Neural crest cell (in vitro differentiated cells): Measurements from ENCODE around the gene GH2. TPM values are rescaled to one million over a fixed set of nuclear protein-coding genes. Genes with fewer than 3 reads are reported as not detected.
A peak's percentile ranks its signal among the peaks of the same experiment; 100 is the strongest.
"Not testable (repeated sequence)": the region's sequence is repeated elsewhere in the genome, so short reads cannot be mapped to it uniquely, and the experiment has no call there.

Source experiments
- DNase-seq: peaks from one replicate; pipeline ENCODE4 v3.0.0; 2021; ENCODE audit warnings: low read depth, mixed read lengths, low spot score
- H3K27ac Mint-ChIP-seq: one replicate; pipeline ENCODE4 v1.8.0; 2021; ENCODE audit warnings: mild to moderate bottlenecking, mixed read lengths; ENCODE audit not compliant: unreplicated experiment
- H3K27me3 Mint-ChIP-seq: 2 replicates; pipeline ENCODE4 v1.8.0; 2021; ENCODE audit warnings: low read depth, mild to moderate bottlenecking, mixed read lengths
- H3K36me3 Mint-ChIP-seq: 2 replicates; pipeline ENCODE4 v1.8.0; 2021; ENCODE audit warnings: low read depth, mild to moderate bottlenecking, mixed read lengths
- H3K4me1 Mint-ChIP-seq: 2 replicates; pipeline ENCODE4 v1.8.0; 2021; ENCODE audit warnings: mixed read lengths
- H3K4me3 Mint-ChIP-seq: one replicate; pipeline ENCODE4 v1.8.0; 2021; ENCODE audit warnings: mild to moderate bottlenecking, mixed read lengths
- H3K9me3 Mint-ChIP-seq: 2 replicates; pipeline ENCODE4 v1.8.0; 2021; ENCODE audit warnings: mixed read lengths
- CTCF ChIP-seq: fragments of 200-600 bp; sonication (generic); conservative IDR thresholded peaks from 2 replicates; pipeline ENCODE4 v1.5.0; 2021; ENCODE audit warnings: antibody characterized with exemption, mild to moderate bottlenecking
- total RNA-seq: library from RNA; stranded (reverse); gene quantifications from 2 replicates; pipeline ENCODE4 v1.2.1, GENCODE V29; 2021

Gene GH2
- total RNA-seq, 1 donor from 2014 or later: not detected

- H3K36me3 Mint-ChIP-seq, H3K27ac Mint-ChIP-seq, H3K27me3 Mint-ChIP-seq, H3K9me3 Mint-ChIP-seq, H3K4me1 Mint-ChIP-seq, H3K4me3 Mint-ChIP-seq: not testable (repeated sequence)
- DNase-seq: peak; percentile 32
- peak; percentile 60 for TF ChIP-seq CTCF
Measured at GRCh38 chr17:63889026-63889848, 7.5 kb upstream of the GH2 start.

DNA sequence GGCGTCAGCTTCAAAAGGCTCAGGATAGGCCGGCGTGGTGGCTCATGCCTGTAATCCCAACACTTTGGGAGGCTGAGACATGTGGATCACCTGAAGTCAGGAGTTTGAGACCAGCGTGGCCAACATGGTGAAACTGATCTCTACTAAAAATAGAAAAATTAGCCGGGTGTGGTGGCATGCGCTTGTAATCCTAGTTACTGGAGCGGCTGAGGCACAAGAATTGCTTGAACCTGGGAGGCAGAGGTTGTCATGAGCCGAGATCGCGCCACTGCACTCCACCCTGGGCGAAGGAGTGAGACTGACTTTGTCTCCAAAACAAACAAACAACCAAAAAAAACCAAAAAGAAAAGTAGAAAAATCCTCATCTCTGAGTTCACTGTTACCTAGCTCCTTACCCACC lies 3.4 kb upstream of the GH2 start:
- not testable (repeated sequence) for H3K27ac Mint-ChIP-seq, H3K4me3 Mint-ChIP-seq, H3K4me1 Mint-ChIP-seq, DNase-seq, H3K36me3 Mint-ChIP-seq, H3K27me3 Mint-ChIP-seq, H3K9me3 Mint-ChIP-seq

DNA sequence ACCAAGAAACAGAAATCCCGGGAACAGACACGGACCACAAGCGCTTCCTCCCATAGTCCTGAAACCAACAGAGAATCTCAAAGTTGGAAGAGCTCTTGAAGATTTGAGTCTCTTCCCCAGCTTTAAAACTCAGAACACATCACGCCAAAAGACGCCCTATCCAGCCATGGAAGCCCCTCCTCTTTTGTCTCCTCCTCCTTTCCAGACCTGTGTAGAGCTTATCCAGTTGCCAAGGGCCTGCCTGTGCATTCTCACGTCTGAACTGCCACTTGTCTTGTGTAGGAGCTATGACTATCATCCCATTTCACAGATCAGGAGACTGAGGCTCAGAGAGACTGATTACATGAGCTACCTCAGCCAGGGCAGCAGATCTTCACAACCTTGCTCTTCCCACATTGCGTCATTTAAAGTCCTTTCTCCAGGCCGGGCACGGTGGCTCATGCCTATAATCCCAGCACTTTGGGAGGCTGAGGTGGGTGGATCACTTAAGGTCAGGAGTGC lies 932 bp upstream of the GH2 start:
- not testable (repeated sequence) for H3K36me3 Mint-ChIP-seq, H3K9me3 Mint-ChIP-seq, H3K4me3 Mint-ChIP-seq, DNase-seq, H3K4me1 Mint-ChIP-seq, H3K27ac Mint-ChIP-seq
- H3K27me3 Mint-ChIP-seq: peaks cover 13% of the 10 kb centered on the region

- DNase-seq, H3K9me3 Mint-ChIP-seq, H3K4me3 Mint-ChIP-seq, H3K4me1 Mint-ChIP-seq, H3K27ac Mint-ChIP-seq, H3K36me3 Mint-ChIP-seq: not testable (repeated sequence)
- peaks cover 13% of the 10 kb centered on the region for H3K27me3 Mint-ChIP-seq
Measured at GRCh38 chr17:63881337-63881736, 407 bp downstream of the GH2 start.

- Mint-ChIP-seq H3K36me3 (no peaks in the 10 kb centered on the region), H3K4me3 (no peak overlapping the region), H3K9me3 (no peaks in the 10 kb centered on the region), H3K27me3 (peaks cover 13% of the 10 kb centered on the region), H3K27ac (no peak overlapping the region), H3K4me1 (no peaks in the 10 kb centered on the region)
- no peak for DNase-seq
- no peak for TF ChIP-seq CTCF
Measured at GRCh38 chr17:63880706-63881105, 1.0 kb downstream of the GH2 start.

DNA sequence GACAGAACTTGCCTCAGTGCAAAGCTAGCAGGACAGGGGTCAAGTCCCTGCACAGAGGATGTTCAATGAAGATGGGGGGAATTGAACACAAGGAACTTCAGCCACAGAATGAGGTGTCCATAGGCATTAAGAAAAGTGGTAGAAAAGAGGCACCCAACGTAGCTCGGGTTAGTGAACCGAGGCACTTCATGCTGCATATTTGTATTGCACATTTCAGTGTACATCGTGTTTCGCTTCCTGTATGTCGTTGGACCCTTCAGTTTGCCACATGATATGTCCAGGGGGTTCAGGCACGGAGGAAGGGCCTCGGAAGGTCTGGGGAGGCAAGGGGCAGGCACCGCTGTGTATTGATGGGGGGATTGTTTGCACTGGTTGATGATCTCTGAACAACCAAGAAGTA lies 3.3 kb downstream of the GH2 start:
- not testable (repeated sequence) for H3K4me3 Mint-ChIP-seq, H3K9me3 Mint-ChIP-seq, H3K4me1 Mint-ChIP-seq, H3K36me3 Mint-ChIP-seq, DNase-seq, H3K27ac Mint-ChIP-seq
- H3K27me3 Mint-ChIP-seq: peaks cover 13% of the 10 kb centered on the region

DNA sequence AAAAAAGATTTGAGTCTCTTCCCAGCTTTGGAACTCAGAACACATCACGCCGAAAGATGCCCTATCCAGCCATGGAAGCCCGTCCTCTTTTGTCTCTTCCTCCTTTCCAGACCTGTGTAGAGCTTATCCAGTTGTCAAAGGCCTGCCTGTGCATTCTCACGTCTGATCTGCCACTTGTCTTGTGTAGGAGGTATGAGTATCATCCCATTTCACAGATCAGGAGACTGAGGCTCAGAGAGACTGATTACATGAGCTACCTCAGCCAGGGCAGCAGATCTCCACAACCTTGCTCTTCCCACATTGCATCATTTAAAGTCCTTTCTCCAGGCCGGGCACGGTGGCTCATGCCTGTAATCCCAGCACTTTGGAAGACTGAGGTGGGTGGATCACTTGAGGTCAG lies 7.1 kb downstream of the GH2 start:
- not testable (repeated sequence) for H3K4me3 Mint-ChIP-seq, H3K9me3 Mint-ChIP-seq, H3K4me1 Mint-ChIP-seq, DNase-seq, H3K36me3 Mint-ChIP-seq, H3K27ac Mint-ChIP-seq
- H3K27me3 Mint-ChIP-seq: peaks cover 13% of the 10 kb centered on the region

- not testable (repeated sequence) for DNase-seq, H3K4me3 Mint-ChIP-seq, H3K27me3 Mint-ChIP-seq, H3K9me3 Mint-ChIP-seq, H3K36me3 Mint-ChIP-seq, H3K27ac Mint-ChIP-seq, H3K4me1 Mint-ChIP-seq
Measured at GRCh38 chr17:63874061-63874626, 7.6 kb downstream of the GH2 start.

- not testable (repeated sequence) for DNase-seq, H3K27me3 Mint-ChIP-seq, H3K36me3 Mint-ChIP-seq, H3K9me3 Mint-ChIP-seq, H3K4me3 Mint-ChIP-seq, H3K4me1 Mint-ChIP-seq, H3K27ac Mint-ChIP-seq
Measured at GRCh38 chr17:63873577-63873976, 8.2 kb downstream of the GH2 start, which contains the start of gene CSH2. Gene CSH2 (minus strand): TSS chr17:63873677. CDS start chr17:63873614, 63 bp downstream.

GRCh38 chr17:63871646-63872365 lies 9.9 kb downstream of the GH2 start:
- not testable (repeated sequence) for H3K4me1 Mint-ChIP-seq, H3K4me3 Mint-ChIP-seq, H3K9me3 Mint-ChIP-seq

GRCh38 chr17:63870292-63870665 lies 11.5 kb downstream of the GH2 start:
- not testable (repeated sequence) for H3K4me1 Mint-ChIP-seq, H3K36me3 Mint-ChIP-seq, DNase-seq, H3K4me3 Mint-ChIP-seq, H3K9me3 Mint-ChIP-seq, H3K27ac Mint-ChIP-seq, H3K27me3 Mint-ChIP-seq

More at GRCh38 chr17:63871646-63872365, 9.9 kb downstream of the GH2 start:
- not testable (repeated sequence) for H3K27ac Mint-ChIP-seq, DNase-seq, H3K36me3 Mint-ChIP-seq, H3K27me3 Mint-ChIP-seq
